CD14-positive monocyte (primary cell): ENCODE results near the gene NLRP2B. TPM values are rescaled to one million over a fixed set of nuclear protein-coding genes. Genes with fewer than 3 reads are reported as not detected.
A peak's percentile ranks its signal among the peaks of the same experiment; 100 is the strongest.
"Not testable (repeated sequence)": the region's sequence is repeated elsewhere in the genome, so short reads cannot be mapped to it uniquely, and the experiment has no call there.

Experiments used
- DNase-seq, 3 donors: peaks; one replicate each; pipeline ENCODE4 v3.0.0-alpha.2; 2011 to 2022
- H2AFZ ChIP-seq: 2 replicates; pipeline ENCODE4 v1.6.0; 2012; ENCODE audit warnings: mild to moderate bottlenecking, low read depth, low read length, inconsistent platforms; ENCODE audit not compliant: insufficient read depth, poor library complexity, severe bottlenecking
- H3K27ac ChIP-seq, 2 donors: 1 replicate in 1 of 2; 2 replicates in 1 of 2; pipeline ENCODE4 v1.5.1; 2012 to 2013; ENCODE audit warnings: low read length in 2 of 2, control low read depth in 1 of 2, inconsistent platforms in 1 of 2, low read depth in 1 of 2, mild to moderate bottlenecking in 1 of 2
- H3K27me3 ChIP-seq, 2 donors: one replicate each; pipeline versions ENCODE4 v1.6.0 to v1.6.1; 2011 to 2013; ENCODE audit warnings: low read length in 2 of 2; ENCODE audit not compliant: control insufficient read depth in 2 of 2, insufficient read depth in 2 of 2
- H3K36me3 ChIP-seq, 2 donors: replicated peaks in 1 of 2; 1 replicate in 1 of 2; 2 replicates in 1 of 2; pipeline versions ENCODE4 v1.5.1 to v1.6.1; 2012 to 2013; ENCODE audit warnings: low read length in 2 of 2, control low read depth in 1 of 2, inconsistent platforms in 1 of 2, mild to moderate bottlenecking in 1 of 2; ENCODE audit not compliant: insufficient read depth in 2 of 2, control insufficient read depth in 1 of 2
- H3K4me1 ChIP-seq, 2 donors: 1 replicate in 1 of 2; 2 replicates in 1 of 2; pipeline versions ENCODE4 v1.5.1 to v1.6.1; 2012 to 2013; ENCODE audit warnings: low read length in 2 of 2, control low read depth in 1 of 2, inconsistent platforms in 1 of 2, mild to moderate bottlenecking in 1 of 2, moderate library complexity in 1 of 2; ENCODE audit not compliant: insufficient read depth in 2 of 2, control insufficient read depth in 1 of 2
- H3K4me2 ChIP-seq: replicated peaks from 2 replicates; pipeline ENCODE3; 2012; ENCODE audit warnings: low read length, moderate library complexity, mild to moderate bottlenecking; ENCODE audit not compliant: poor library complexity, severe bottlenecking; ENCODE audit errors: extremely low read depth
- H3K4me3 ChIP-seq, 3 experiments: fragments of 200-600 bp in 1 of 3; sonication (generic) in 1 of 3; replicated peaks in 1 of 3; 1 replicate in 2 of 3; 2 replicates in 1 of 3; pipeline ENCODE4 v1.5.1; 2011 to 2013; ENCODE audit warnings: low read length in 3 of 3, mild to moderate bottlenecking in 3 of 3, control low read depth in 2 of 3, low read depth in 2 of 3, inconsistent platforms in 1 of 3, moderate library complexity in 1 of 3
- H3K79me2 ChIP-seq: 2 replicates; pipeline ENCODE4 v1.6.0; 2012; ENCODE audit warnings: mild to moderate bottlenecking, control low read depth, inconsistent platforms, low read length, moderate library complexity; ENCODE audit not compliant: insufficient read depth
- H3K9ac ChIP-seq: 2 replicates; pipeline ENCODE4 v1.6.0; 2017; ENCODE audit warnings: low read length, mild to moderate bottlenecking; ENCODE audit not compliant: insufficient read depth, poor library complexity, severe bottlenecking
- H3K9me3 ChIP-seq, 2 donors: replicated peaks in 1 of 2; 1 replicate in 1 of 2; 2 replicates in 1 of 2; pipeline versions ENCODE4 v1.5.1 to v1.6.1; 2012 to 2013; ENCODE audit warnings: low read length in 2 of 2, control low read depth in 1 of 2; ENCODE audit not compliant: control insufficient read depth in 1 of 2, insufficient read depth in 1 of 2
- H4K20me1 ChIP-seq: 2 replicates; pipeline ENCODE4 v1.6.0; 2012; ENCODE audit warnings: mild to moderate bottlenecking, low read length, control low read depth, moderate library complexity; ENCODE audit not compliant: insufficient read depth
- H3K27ac Mint-ChIP-seq, 7 donors: one replicate each; pipeline ENCODE4 v1.8.0; 2020; ENCODE audit warnings: mild to moderate bottlenecking in 7 of 7, mixed read lengths in 7 of 7, moderate library complexity in 6 of 7, inconsistent platforms in 2 of 7
- H3K27me3 Mint-ChIP-seq, 3 donors: one replicate each; pipeline ENCODE4 v1.8.0; 2021 to 2022; ENCODE audit warnings: low read depth in 3 of 3, mild to moderate bottlenecking in 3 of 3, mixed read lengths in 3 of 3, moderate library complexity in 3 of 3, inconsistent platforms in 1 of 3
- H3K36me3 Mint-ChIP-seq, 2 donors: one replicate each; pipeline ENCODE4 v1.8.0; 2020; ENCODE audit warnings: mixed read lengths in 2 of 2, inconsistent platforms in 1 of 2, mild to moderate bottlenecking in 1 of 2
- H3K4me1 Mint-ChIP-seq: one replicate; pipeline ENCODE4 v1.8.0; 2020; ENCODE audit warnings: mild to moderate bottlenecking, mixed read lengths
- H3K4me3 Mint-ChIP-seq, 2 donors: one replicate each; pipeline ENCODE4 v1.8.0; 2020; ENCODE audit warnings: mild to moderate bottlenecking in 2 of 2, mixed read lengths in 2 of 2, moderate library complexity in 1 of 2
- H3K9me3 Mint-ChIP-seq, 7 donors: one replicate each; pipeline ENCODE4 v1.8.0; 2020 to 2022; ENCODE audit warnings: mixed read lengths in 7 of 7, mild to moderate bottlenecking in 6 of 7, moderate library complexity in 6 of 7, inconsistent platforms in 2 of 7
- WGBS: methylation state at CpG from one replicate; pipeline ENCODE4 v1.1.5; 2013; ENCODE audit warnings: missing lambda C conversion rate; ENCODE audit not compliant: insufficient coverage; 5-methylcytosine and 5-hydroxymethylcytosine counted together
- intact Hi-C, 2 donors: fragments of 100-400 bp; cut with micrococcal nuclease; formaldehyde crosslinking; loops; one replicate each; pipeline versions ENCODE4 v1.15.0 to v1.15.1; 2023
- polyA minus RNA-seq: library from RNA; depleted of rRNA, polyadenylated mRNA; stranded (reverse); fragments of >200 nt; gene quantifications from 2 replicates; pipeline ENCODE4 v1.2.3, GENCODE V29; 2012
- polyA plus RNA-seq, 3 donors: library from polyadenylated mRNA; depleted of rRNA in 1 of 3; unstranded in 2 of 3; stranded (reverse) in 1 of 3; fragments of 300-500 nt in 2 of 3; fragments of >200 nt in 1 of 3; fragmentation: Illumina TruSeq in 2 of 3; gene quantifications; 1 replicate in 2 of 3; 2 replicates in 1 of 3; pipeline ENCODE4 v1.2.3, GENCODE V29; 2012 to 2021
- total RNA-seq, 12 experiments: library from RNA in 1 of 12; stranded (reverse) in 1 of 12; fragments of 120-200 nt in 1 of 12; gene quantifications; one replicate each; pipeline ENCODE4 v1.2.4 and lab custom pipeline; 2013 to 2026; ENCODE audit warnings: mixed read lengths in 6 of 12, inconsistent platforms in 1 of 12
- TF ChIP-seq, protein P1 (sequence below): fragments of 200-600 bp; IDR thresholded peaks from one replicate; pipeline ENCODE4 v1.8.0; 2022; ENCODE audit warnings: antibody characterized with exemption, mild to moderate bottlenecking

Gene NLRP2B
- not detected for total RNA-seq (2013)
- polyA plus RNA-seq: not detected
- polyA minus RNA-seq: not detected in 2 replicates
- total RNA-seq (lab: John Stamatoyannopoulos, UW): 0 to 0.05 (median 0) reads per million in 11 experiments

DNA sequence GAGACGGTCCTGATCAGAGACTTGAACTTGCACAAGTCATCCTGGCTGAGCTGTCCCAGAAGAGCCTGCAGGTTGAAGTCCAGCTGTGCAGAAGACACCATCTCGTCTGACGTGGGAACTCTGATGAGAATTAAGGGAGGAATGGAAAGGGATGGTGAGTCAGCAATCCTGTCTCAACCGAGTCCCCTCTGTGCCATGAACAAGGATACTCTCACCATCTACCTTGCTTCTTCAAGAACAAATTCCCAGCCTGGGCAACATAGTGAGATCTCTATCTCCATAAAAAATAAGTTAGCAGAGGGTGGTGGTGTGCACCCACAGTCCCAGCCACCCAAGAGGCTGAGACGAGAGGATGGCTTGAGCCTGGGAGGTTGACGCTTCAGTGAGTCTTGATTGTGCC lies at the start of gene NLRP2B:
Gene NLRP2B (minus strand): TSS at position 101 of the 400 bp plus-strand sequence.
- intact Hi-C loops: no loop called here
- no peak within 1 kb of the TSS for H3K27ac ChIP-seq
- H3K27me3 ChIP-seq: no peaks in the 10 kb centered on the region
- H3K4me1 ChIP-seq: no peaks in the 10 kb centered on the region
- Mint-ChIP-seq H3K27ac (peak within 1 kb of the TSS in 1 of 7 donors; percentile 13), H3K4me1 (no peaks in the 10 kb centered on the region), H3K27me3 (peaks cover 0 to 1% (median 0%) of the 10 kb centered on the region in 3 donors), H3K36me3 (no peaks in the 10 kb centered on the region), H3K9me3 (peaks cover 8 to 32% (median 15%) of the 10 kb centered on the region in 7 donors), H3K4me3 (no peak within 1 kb of the TSS)
- no CpG with 5 or more reads among the region's 6 CpGs for WGBS
- TF ChIP-seq, protein P1, sequence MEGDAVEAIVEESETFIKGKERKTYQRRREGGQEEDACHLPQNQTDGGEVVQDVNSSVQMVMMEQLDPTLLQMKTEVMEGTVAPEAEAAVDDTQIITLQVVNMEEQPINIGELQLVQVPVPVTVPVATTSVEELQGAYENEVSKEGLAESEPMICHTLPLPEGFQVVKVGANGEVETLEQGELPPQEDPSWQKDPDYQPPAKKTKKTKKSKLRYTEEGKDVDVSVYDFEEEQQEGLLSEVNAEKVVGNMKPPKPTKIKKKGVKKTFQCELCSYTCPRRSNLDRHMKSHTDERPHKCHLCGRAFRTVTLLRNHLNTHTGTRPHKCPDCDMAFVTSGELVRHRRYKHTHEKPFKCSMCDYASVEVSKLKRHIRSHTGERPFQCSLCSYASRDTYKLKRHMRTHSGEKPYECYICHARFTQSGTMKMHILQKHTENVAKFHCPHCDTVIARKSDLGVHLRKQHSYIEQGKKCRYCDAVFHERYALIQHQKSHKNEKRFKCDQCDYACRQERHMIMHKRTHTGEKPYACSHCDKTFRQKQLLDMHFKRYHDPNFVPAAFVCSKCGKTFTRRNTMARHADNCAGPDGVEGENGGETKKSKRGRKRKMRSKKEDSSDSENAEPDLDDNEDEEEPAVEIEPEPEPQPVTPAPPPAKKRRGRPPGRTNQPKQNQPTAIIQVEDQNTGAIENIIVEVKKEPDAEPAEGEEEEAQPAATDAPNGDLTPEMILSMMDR: no peak
- H3K9ac ChIP-seq: no peak within 1 kb of the TSS
- H2AFZ ChIP-seq: no peak within 1 kb of the TSS
- H3K79me2 ChIP-seq: no peaks in the 10 kb centered on the region
- H3K4me3 ChIP-seq: no peak within 1 kb of the TSS
- no peak for DNase-seq
- H3K4me2 ChIP-seq: no peak within 1 kb of the TSS
- H3K36me3 ChIP-seq: no peaks in the 10 kb centered on the region
- H3K9me3 ChIP-seq: peaks cover 0 to 36% of the 10 kb centered on the region in 2 donors
- H4K20me1 ChIP-seq: no peaks in the 10 kb centered on the region

DNA sequence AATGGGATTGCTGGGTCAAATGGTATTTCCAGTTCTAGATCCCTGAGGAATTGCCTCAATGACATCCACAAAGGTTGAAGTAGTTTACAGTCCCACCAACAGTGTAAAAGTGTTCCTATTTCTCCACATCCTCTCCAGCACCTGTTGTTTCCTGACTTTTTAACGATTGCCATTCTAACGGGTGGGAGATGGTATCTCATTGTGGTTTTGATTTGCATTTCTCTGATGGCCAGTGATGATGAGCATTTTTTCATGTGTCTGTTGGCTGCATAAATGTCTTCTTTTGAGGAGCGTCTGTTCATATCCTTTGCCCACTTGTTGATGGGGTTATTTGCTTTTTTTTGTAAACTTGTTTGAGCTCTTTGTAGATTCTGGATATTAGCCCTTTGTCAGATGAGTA lies 45.9 kb upstream of the NLRP2B start:
- H3K4me1 ChIP-seq, H3K27me3 Mint-ChIP-seq, H3K36me3 ChIP-seq, H3K36me3 Mint-ChIP-seq, H3K4me2 ChIP-seq, H3K4me1 Mint-ChIP-seq, H3K27ac ChIP-seq, H4K20me1 ChIP-seq, H3K27ac Mint-ChIP-seq, H3K27me3 ChIP-seq, H3K4me3 ChIP-seq, intact Hi-C loops, H3K79me2 ChIP-seq, H2AFZ ChIP-seq, H3K9ac ChIP-seq, H3K4me3 Mint-ChIP-seq, DNase-seq: not testable (repeated sequence)
- H3K9me3 Mint-ChIP-seq: peaks cover 4 to 30% (median 14%) of the 10 kb centered on the region in 7 donors
- whole genome bisulfite sequencing: no CpG with 5 or more reads among the region's 3 CpGs
- H3K9me3 ChIP-seq: peaks cover 7 to 14% of the 10 kb centered on the region in 2 donors
